NCI-H526 (cell line): ENCODE results near the gene METTL25.
"Not testable (repeated sequence)": the region's sequence is repeated elsewhere in the genome, so short reads cannot be mapped to it uniquely, and the experiment has no call there.

Experiments used
- DNase-seq, 2 experiments: peaks; one replicate each; lab custom pipeline; 2025; lab: John Stamatoyannopoulos, UW

METTL25 gene

GRCh38 chr12:82358200-82359114, at the start of gene METTL25, which contains the start of gene CCDC59:
METTL25 (plus strand) TSS chr12:82358529; CDS start chr12:82358566, 37 bp downstream.
CCDC59 (minus strand) TSS chr12:82358387; CDS start chr12:82358376, 11 bp downstream.
- DNase-seq, result peak; percentile 93 to 97

- no peak for DNase-seq
These were observed 43.9 kb upstream of the METTL25 start for GRCh38 chr12:82314406-82314892.

GRCh38 chr12:82319276-82319675, 39.1 kb upstream of the METTL25 start:
- DNase-seq, result no peak

- no peak for DNase-seq
These were observed 32.6 kb upstream of the METTL25 start for GRCh38 chr12:82325540-82326336.

GRCh38 chr12:82326905-82327503, 31.3 kb upstream of the METTL25 start:
- DNase-seq, result peak; percentile 6 to 35

- no peak for DNase-seq
These were observed 30.5 kb upstream of the METTL25 start for GRCh38 chr12:82327861-82328260.

- DNase-seq, result peak in 1 of 2 experiments; percentile 26
These were observed 28.8 kb upstream of the METTL25 start for GRCh38 chr12:82329508-82329907.

- DNase-seq, result no peak
These were observed 8.2 kb upstream of the METTL25 start for GRCh38 chr12:82350161-82350560.

- DNase-seq, result no peak
These were observed 6.9 kb upstream of the METTL25 start for GRCh38 chr12:82351390-82351789.

- DNase-seq, result no peak
These were observed 989 bp upstream of the METTL25 start for GRCh38 chr12:82357340-82357739.

- DNase-seq, result no peak
These were observed 507 bp upstream of the METTL25 start for GRCh38 chr12:82357845-82358199.

GRCh38 chr12:82359115-82359478, 768 bp downstream of the METTL25 start:
- DNase-seq, result peak; percentile 55 to 59

- not testable (repeated sequence) for DNase-seq
These were observed 2.5 kb downstream of the METTL25 start for GRCh38 chr12:82360834-82361233.

- DNase-seq, result no peak
These were observed 3.2 kb downstream of the METTL25 start for GRCh38 chr12:82361461-82361915.

GRCh38 chr12:82363990-82364389, 5.7 kb downstream of the METTL25 start:
- no peak for DNase-seq

GRCh38 chr12:82366197-82366596, 7.9 kb downstream of the METTL25 start:
- no peak for DNase-seq

- no peak for DNase-seq
These were observed 16.9 kb downstream of the METTL25 start for GRCh38 chr12:82375201-82375600.

- no peak for DNase-seq
These were observed 20.7 kb downstream of the METTL25 start for GRCh38 chr12:82378997-82379396.

- DNase-seq, result peak in 1 of 2 experiments; percentile 44
These were observed 25.7 kb downstream of the METTL25 start for GRCh38 chr12:82383930-82384552.

GRCh38 chr12:82398879-82399278, 40.5 kb downstream of the METTL25 start:
- no peak for DNase-seq

- no peak for DNase-seq
These were observed 42.5 kb downstream of the METTL25 start for GRCh38 chr12:82400819-82401218.

GRCh38 chr12:82406651-82407050, 48.3 kb downstream of the METTL25 start:
- DNase-seq, result no peak
